HCT116 (cell line): ENCODE results near the gene PRKAB2.

Source experiments
- CEBPB ChIP-seq: IDR thresholded peaks from 2 replicates; pipeline ENCODE4 v1.6.1; 2012; ENCODE audit warnings: low read depth
- EZH2 ChIP-seq: fragments of 200-600 bp; sonication (generic); IDR thresholded peaks from 2 replicates; pipeline ENCODE4 v1.6.1; 2017; ENCODE audit warnings: antibody characterized with exemption, mixed run types
- EZH2phosphoT487 ChIP-seq: fragments of 200-600 bp; IDR thresholded peaks from 2 replicates; pipeline ENCODE4 v1.6.1; 2018; ENCODE audit warnings: antibody characterized with exemption, borderline replicate concordance
- JUND ChIP-seq: IDR thresholded peaks from 2 replicates; pipeline ENCODE4 v1.6.1; 2012
- POLR2A ChIP-seq: IDR thresholded peaks from 2 replicates; pipeline ENCODE4 v1.7.0; 2011; ENCODE audit warnings: borderline replicate concordance; ENCODE audit not compliant: insufficient read depth, insufficient read length; ENCODE audit errors: extremely low read depth
- POLR2AphosphoS5 ChIP-seq: IDR thresholded peaks from 2 replicates; pipeline ENCODE4 v1.6.1; 2011; ENCODE audit warnings: mild to moderate bottlenecking, low read depth, low read length, moderate library complexity
- RAD21 ChIP-seq: IDR thresholded peaks from 2 replicates; pipeline ENCODE4 v1.6.1; 2012; ENCODE audit warnings: low read depth, mild to moderate bottlenecking
- REST ChIP-seq: IDR thresholded peaks from 2 replicates; pipeline ENCODE4 v1.6.1; 2012; ENCODE audit warnings: low read depth
- SIN3A ChIP-seq: IDR thresholded peaks from 2 replicates; pipeline ENCODE4 v1.6.1; 2012; ENCODE audit warnings: low read depth
- SP1 ChIP-seq: IDR thresholded peaks from 2 replicates; pipeline ENCODE4 v1.6.1; 2012; ENCODE audit warnings: low read depth
- SRF ChIP-seq: IDR thresholded peaks from 2 replicates; pipeline ENCODE4 v1.6.1; 2012; ENCODE audit warnings: low read depth
- ZBTB33 ChIP-seq: IDR thresholded peaks from 2 replicates; pipeline ENCODE4 v1.6.1; 2011; ENCODE audit warnings: mild to moderate bottlenecking, low read length, moderate library complexity; ENCODE audit not compliant: insufficient replicate concordance; ENCODE audit errors: extremely low read depth
- TF ChIP-seq, protein P1 (sequence below), 3 experiments: fragments of 200-600 bp in 1 of 3; sonication (generic) in 1 of 3; IDR thresholded peaks in 2 of 3; conservative IDR thresholded peaks in 1 of 3; 2 replicates each; pipeline ENCODE4 v1.5.1; 2012 to 2017; ENCODE audit warnings: low read depth in 2 of 3, low read length in 2 of 3, antibody characterized with exemption in 1 of 3, borderline replicate concordance in 1 of 3, control low read depth in 1 of 3, mild to moderate bottlenecking in 1 of 3, mixed read lengths in 1 of 3, mixed run types in 1 of 3, moderate library complexity in 1 of 3; ENCODE audit not compliant: insufficient read depth in 1 of 3
- TF ChIP-seq, protein P2 (sequence below): IDR thresholded peaks from 2 replicates; pipeline ENCODE4 v1.6.1; 2012

DNA sequence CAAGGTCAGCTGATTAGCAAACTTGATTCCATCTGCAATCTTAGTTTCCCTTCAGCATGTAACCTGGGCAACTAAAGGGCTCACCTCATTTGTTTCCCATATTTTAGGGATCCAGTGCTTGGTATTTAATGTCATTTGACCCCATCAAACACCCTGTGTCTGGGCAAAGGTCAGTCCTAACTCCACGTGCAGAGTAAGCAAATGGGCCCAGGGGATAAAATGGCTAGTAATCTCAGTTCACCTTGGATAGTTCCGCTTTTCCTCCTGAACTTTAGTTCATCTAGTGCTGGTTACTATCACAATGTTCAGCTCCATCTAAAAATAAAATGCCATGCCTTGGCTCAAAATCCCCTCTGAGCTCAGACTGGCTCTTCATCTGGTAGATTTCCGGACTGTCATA, 19.5 kb downstream of the PRKAB2 start:
- TF ChIP-seq, protein P1, sequence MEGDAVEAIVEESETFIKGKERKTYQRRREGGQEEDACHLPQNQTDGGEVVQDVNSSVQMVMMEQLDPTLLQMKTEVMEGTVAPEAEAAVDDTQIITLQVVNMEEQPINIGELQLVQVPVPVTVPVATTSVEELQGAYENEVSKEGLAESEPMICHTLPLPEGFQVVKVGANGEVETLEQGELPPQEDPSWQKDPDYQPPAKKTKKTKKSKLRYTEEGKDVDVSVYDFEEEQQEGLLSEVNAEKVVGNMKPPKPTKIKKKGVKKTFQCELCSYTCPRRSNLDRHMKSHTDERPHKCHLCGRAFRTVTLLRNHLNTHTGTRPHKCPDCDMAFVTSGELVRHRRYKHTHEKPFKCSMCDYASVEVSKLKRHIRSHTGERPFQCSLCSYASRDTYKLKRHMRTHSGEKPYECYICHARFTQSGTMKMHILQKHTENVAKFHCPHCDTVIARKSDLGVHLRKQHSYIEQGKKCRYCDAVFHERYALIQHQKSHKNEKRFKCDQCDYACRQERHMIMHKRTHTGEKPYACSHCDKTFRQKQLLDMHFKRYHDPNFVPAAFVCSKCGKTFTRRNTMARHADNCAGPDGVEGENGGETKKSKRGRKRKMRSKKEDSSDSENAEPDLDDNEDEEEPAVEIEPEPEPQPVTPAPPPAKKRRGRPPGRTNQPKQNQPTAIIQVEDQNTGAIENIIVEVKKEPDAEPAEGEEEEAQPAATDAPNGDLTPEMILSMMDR (IDR thresholded peaks at IDR 0.05 in 2 of 3, conservative IDR thresholded peaks at IDR 0.05 in 1 of 3; ENCODE audit: borderline replicate concordance in 1 of 3, insufficient read depth in 1 of 3, low read depth in 2 of 3, low read length in 2 of 3), result no peak
- TF ChIP-seq POLR2A (no peak), POLR2AphosphoS5 (no peak), RAD21 (no peak), EZH2 (no peak), JUND (no peak), CEBPB (no peak), ZBTB33 (no peak), SRF (no peak), EZH2phosphoT487 (no peak), SIN3A (no peak), SP1 (no peak), REST (no peak)
- TF ChIP-seq, protein P2, sequence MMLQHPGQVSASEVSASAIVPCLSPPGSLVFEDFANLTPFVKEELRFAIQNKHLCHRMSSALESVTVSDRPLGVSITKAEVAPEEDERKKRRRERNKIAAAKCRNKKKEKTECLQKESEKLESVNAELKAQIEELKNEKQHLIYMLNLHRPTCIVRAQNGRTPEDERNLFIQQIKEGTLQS, result no peak
